NOMO-1 treated with DMSO at 0.1 percent for 48 hours (cell line): ENCODE results near the gene C16orf89.
"Not testable (repeated sequence)": the region's sequence is repeated elsewhere in the genome, so short reads cannot be mapped to it uniquely, and the experiment has no call there.

Experiments used
- DNase-seq: peaks from one replicate; lab custom pipeline; 2025; ENCODE audit not compliant: unreplicated experiment; lab: John Stamatoyannopoulos, UW

C16orf89 gene, protein sequence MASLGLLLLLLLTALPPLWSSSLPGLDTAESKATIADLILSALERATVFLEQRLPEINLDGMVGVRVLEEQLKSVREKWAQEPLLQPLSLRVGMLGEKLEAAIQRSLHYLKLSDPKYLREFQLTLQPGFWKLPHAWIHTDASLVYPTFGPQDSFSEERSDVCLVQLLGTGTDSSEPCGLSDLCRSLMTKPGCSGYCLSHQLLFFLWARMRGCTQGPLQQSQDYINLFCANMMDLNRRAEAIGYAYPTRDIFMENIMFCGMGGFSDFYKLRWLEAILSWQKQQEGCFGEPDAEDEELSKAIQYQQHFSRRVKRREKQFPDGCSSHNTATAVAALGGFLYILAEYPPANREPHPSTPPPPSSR

GRCh38 chr16:5065813-5066212 lies at the start of gene C16orf89:
C16orf89 (minus strand) TSS chr16:5065956; CDS start chr16:5065908, 48 bp downstream.
- no peak for DNase-seq

DNA sequence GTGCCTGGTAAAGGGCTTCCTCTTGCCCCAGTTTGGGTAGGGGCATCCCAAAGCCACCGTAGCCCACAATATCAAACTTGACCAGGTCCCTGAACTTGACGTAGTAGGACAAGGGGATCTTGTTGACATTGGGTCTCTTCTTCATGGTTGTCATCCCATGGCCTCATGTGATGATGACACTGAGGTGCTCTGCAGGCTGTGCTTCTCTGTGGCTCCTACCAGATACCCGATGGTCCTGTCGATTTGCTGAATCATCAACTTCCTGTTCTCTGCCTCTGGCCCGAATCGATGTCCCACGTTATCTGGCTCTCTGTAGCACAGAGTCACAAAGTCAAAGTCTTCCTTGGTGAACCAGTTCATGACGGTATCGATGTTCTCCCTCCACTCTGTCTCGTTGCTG lies 45.2 kb upstream of the C16orf89 start:
- DNase-seq, result not testable (repeated sequence)

- no peak for DNase-seq
Measured at GRCh38 chr16:5108505-5109158, 42.9 kb upstream of the C16orf89 start.

- DNase-seq, result not testable (repeated sequence)
Measured at GRCh38 chr16:5105039-5105438, 39.3 kb upstream of the C16orf89 start.

GRCh38 chr16:5103296-5104032 lies 37.7 kb upstream of the C16orf89 start:
- DNase-seq, result not testable (repeated sequence)

GRCh38 chr16:5099174-5099573 lies 33.4 kb upstream of the C16orf89 start:
- not testable (repeated sequence) for DNase-seq

DNA sequence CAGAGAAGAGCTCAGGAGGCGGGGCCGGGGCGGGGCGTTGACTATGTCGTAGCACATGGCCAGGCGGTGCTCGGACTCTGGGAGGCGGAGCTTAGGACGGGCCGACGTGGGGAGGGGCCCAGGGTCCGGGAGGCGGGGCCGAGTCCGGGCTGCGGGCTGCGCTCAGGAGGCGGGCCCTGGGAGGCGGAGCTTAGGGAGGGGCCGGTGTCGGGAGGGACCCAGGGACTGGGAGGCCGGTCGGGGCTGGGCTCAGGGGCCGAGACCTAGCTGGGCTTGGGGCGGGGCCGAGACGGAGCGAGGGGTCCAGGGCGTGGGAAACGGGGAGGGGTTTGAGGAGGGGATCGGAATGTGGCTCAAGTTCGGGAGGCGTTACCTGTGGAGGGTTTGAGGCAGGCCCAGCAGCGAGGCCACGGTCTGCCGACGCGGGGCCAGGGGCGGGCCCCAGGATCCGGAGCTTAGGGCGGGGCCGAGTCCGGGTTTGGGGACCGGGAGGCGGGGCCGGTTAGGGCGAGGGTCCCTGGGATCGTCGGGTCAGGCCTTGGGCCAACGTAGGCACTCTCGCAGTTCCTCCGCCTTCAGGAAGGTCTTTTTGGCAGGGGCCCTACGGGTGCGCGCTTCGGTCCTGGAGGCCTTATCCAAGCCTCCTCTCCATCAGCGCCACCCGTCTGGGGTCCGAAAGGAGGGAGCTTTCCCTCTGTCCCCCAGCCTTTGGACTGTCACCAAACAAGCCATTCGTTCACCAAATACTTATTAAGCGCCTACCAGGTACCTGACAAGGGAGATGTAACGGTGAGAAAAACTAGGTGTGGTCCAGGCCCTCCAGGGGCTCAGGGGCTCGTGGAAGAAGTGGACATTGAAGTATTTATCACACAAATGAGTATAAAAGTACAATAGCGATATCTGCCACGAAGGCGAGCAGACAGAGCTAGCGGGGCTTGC lies 32.7 kb upstream of the C16orf89 start:
- DNase-seq, result not testable (repeated sequence)

GRCh38 chr16:5097470-5098220 lies 31.9 kb upstream of the C16orf89 start, which contains the start of gene EEF2KMT:
EEF2KMT (minus strand) TSS chr16:5097795; CDS start chr16:5097739, 56 bp downstream.
- DNase-seq, result peak; percentile 96

DNA sequence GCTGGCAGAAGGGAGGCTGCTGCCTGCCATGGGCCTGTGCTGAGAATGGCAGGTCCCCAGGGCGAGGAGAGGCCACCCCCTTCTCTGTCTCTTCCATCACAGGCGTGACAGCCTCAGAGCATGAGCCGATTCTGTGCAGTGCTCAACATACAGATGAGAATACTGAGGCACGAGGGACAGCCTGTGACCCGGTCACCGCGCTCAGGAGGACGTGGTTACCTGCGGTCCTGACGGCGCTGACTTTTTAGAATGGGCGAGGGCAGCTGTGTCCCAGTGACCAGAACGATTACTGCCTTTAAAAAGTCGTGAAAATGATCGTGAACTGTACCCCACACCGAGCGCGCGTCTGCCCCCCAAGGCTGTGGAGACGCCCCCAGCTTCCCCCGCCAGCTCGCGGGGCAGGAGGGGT lies 31.3 kb upstream of the C16orf89 start:
- not testable (repeated sequence) for DNase-seq

DNA sequence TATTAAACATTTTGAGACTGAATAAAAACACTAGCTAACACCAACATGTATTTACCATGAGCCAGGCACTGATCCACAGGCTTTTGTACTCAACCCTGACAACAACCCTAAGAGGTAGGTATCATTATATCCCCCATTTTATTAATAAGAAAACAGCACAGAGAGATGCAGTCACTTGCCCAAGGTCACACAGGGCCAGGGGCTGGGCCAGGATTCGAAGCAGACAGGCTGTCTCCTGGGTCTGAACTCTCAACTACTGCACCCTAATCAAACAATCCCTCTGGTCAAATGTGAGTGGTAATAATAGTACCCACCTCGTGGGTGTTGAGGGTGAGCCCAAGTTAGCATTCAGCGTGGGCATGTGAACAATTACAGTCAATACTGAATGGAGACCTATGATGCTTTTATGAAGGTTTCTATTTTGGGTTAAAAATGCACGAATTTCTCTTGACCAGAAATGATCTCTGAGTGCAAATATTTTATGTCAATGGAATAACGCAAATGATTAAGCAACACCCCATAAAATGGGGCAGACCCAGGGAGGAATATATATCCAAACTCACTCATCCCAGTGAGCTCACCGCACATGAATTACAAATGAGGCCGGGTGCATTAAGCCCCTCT lies 30.8 kb upstream of the C16orf89 start:
- not testable (repeated sequence) for DNase-seq

- not testable (repeated sequence) for DNase-seq
Measured at GRCh38 chr16:5095145-5095830, 29.5 kb upstream of the C16orf89 start.

DNA sequence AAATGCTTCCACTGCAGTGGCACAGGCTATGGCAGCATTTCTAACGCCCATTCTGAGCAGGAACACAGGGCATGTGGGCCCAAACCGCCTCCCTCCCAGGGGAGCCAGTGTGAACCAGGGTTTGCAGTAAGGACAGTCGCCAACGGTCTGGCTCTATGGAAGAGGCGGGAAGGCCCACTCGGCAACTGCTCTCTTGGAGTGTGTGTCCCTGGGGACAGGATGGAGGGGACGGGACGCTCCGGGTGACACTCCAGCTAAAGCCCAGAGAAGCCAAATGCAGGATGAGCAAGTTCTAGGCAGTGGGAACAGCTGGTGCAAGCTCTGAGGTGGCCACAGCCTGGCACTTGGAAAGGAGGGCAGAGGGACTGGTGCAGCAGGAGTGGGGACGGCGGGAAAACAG lies 28.0 kb upstream of the C16orf89 start:
- not testable (repeated sequence) for DNase-seq

DNA sequence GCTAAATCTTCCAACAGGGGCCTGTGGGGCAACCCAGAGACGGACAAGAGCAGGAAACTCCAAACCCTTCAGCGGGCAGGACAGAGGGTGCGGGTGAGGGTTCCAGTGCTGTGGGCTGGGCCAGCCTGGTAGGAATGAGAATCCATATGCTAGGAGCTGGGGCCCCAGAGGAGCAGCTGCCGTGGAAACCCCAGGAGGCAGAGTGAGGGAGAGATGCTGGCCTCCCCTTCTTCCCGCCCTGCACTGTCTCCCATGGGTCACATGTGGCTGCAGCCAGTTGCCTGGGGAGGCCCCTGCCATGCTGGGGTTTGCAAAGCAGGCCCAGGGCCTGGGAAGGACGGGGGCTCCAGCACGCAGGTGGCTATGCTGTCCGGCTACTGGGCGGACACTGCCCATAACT lies 27.3 kb upstream of the C16orf89 start:
- not testable (repeated sequence) for DNase-seq

DNA sequence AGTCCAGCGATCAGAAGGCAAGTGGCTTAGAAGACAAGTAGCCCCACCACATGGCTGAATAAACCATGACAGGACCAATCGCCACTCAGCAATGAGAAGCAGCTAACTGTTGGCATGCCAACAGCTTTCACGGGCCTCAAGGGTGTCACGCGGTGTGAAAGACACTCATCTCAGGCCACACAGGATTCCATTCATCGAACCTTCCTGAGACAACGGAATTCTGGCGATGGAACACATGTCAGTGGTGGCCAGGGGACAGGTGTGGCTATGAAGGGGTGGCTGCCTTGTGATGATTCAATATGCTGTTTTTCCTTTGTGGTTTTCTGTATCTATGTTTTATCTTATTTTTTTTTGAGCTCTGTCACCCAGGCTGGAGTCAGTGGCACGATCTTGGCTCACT lies 24.8 kb upstream of the C16orf89 start:
- not testable (repeated sequence) for DNase-seq

GRCh38 chr16:5089911-5090555 lies 24.3 kb upstream of the C16orf89 start:
- not testable (repeated sequence) for DNase-seq

DNA sequence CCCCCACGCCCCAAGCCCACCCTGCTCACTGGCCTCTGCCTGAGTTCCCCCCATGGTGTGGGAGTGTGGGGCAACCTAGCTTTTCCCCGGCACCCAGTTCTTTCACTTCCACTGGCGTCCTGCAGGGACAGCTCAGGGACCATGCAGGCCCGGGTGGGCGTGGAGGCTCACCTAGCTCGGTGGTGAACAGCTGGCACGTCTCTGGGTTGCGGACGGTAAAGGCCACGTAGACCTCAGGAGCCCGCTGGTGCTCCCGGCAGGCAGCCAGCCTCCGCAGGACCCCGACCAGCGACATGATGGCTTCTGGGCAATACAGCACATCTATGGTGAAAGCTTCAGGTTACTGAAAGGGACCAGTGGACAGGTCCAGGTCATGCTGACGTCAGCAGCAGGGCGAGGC lies 23.2 kb upstream of the C16orf89 start:
- not testable (repeated sequence) for DNase-seq

DNA sequence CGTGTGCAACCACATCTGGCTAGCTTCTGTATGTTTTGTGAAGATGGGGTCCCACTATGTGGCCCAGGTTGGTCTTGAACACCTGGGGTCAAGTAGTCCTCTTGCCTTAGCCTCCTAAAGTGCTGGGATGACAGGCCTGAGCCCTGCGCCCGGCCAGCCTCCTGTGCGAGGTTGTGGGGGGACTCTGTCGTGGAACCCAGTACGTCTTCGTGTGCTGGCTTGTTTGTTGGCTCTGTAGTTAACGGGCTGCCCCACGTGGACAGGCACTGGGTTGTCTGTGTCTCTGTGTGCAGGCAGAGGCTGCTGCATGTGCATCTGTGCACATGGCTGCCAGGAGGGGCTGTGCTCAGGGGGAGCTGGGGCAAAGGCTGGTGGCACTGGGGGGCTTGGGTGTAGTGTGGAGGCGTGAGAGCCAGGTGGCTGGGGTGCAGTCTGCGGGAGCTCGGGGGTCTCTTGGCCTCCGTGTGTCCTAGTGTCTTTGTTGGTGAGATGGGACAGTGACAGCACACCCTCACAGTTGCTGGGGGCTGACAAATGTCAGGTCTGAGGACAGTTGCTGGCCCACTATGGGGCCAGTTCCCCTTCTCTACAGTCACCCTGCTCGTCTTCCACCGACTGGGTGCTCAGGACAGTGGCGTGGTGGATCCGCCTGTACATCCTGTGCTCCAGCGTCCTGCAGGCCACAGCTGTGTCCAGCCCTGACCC lies 22.5 kb upstream of the C16orf89 start:
- DNase-seq, result not testable (repeated sequence)
